Adipose tissue (tissue), 3 donors: ENCODE measurements around the gene STAMBPL1. TPM values are rescaled to one million over a fixed set of nuclear protein-coding genes. Genes with fewer than 3 reads are reported as not detected.
"Not testable (repeated sequence)": the region's sequence is repeated elsewhere in the genome, so short reads cannot be mapped to it uniquely, and the experiment has no call there.

Source experiments
- H3K27ac ChIP-seq: one replicate; pipeline ENCODE4 v1.5.1; 2013; ENCODE audit warnings: low read depth, low read length
- WGBS, 3 donors: extraction: QIAGEN DNeasy Blood & Tissue Kit; methylation state at CpG; one replicate each; pipeline ENCODE4 v1.1.7; 2013; 5-methylcytosine and 5-hydroxymethylcytosine counted together
- polyA plus RNA-seq, 3 donors: library from polyadenylated mRNA; stranded (reverse); fragments of 200-250 nt; gene quantifications; one replicate each; pipeline ENCODE4 v1.2.3, GENCODE V29; 2013
- donor health status: healthy with polysubstance abuse.
- donor health status: Bipolar disorder and iron deficiency.
- donor health status: healthy.

Gene STAMBPL1
- polyA plus RNA-seq, 3 donors = 2.4 to 5.4 (median 2.6) TPM

DNA sequence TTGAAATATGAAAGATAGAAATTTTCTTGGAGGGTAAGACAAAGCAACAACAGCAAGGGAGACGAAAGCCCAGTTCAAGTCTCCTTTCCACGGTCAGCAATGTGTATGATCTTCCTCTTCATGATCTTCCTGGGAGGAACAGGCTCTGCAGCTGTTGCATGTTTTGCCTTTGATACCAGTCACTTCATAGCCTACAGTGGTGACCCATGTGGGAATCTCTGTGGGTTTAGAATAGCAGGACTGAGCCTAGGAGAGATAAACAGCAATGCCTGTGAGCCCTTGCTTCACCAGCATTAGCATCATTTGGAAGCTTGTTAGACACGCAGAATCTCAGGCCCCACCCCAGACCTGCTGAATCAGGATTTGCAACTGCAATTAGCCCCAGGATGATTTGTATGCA, 31.8 kb downstream of the STAMBPL1 start:
- no peak overlapping the region for H3K27ac ChIP-seq
- 95 to 97% (median 95%) methylated on average over 3 of the region's 3 CpGs for WGBS, 3 donors

DNA sequence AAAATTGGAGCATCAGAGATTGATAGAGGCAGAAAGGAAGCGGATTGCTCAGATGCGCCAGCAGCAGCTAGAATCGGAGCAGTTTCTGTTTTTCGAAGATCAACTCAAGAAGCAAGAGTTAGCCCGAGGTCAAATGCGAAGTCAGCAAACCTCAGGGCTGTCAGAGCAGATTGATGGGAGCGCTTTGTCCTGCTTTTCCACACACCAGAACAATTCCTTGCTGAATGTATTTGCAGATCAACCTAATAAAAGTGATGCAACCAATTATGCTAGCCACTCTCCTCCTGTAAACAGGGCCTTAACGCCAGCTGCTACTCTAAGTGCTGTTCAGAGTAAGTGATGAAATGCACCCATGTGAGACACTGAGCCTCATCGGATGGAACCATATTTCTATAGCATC, 33.1 kb downstream of the STAMBPL1 start:
- no peak overlapping the region for H3K27ac ChIP-seq
- WGBS, 3 donors = 68 to 78% (median 74%) methylated on average over 9 of the region's 9 CpGs

DNA sequence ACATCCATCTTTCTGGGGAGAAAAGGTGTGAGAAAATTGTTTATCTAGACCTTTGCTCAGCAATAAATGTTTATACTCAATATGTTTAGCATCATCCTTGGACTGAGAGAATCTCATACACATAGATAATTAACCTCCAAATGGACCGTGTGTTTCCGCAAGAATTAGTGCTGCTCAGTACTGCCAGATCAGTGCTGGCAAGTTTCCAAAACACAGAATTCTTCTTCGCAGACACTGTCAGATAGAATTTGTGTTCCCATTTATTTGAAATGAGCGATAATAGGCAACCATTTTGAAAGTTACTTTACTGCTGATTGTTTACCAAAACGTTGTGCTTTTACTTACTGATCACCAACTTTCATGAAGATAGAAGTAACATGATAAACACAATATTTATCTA, 33.7 kb downstream of the STAMBPL1 start:
- H3K27ac ChIP-seq = no peak overlapping the region
- 57 to 66% (median 57%) methylated on average over 5 of the region's 5 CpGs for WGBS, 3 donors

DNA sequence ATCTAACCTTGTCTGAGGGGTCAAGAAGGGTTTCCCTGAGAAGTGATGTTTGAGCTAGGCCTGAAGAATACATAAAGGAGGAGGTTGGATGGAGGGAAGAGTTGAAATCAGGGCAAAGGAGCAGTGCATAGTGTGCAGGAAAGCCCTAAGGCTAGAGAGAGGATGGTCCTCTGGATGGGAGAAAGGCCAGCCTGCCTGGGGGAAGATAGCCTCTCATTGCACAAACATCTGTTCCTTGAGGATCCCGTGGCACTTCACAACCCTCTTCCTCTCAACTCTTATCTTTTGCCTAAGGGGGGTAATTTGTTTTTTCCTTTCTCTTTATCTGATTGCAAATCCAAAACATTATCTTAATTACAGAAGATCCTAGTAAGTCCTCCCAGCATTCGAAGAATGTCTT, 35.7 kb downstream of the STAMBPL1 start:
- WGBS, 3 donors = 58 to 95% (median 72%) methylated on average over 2 of the region's 2 CpGs
- no peak overlapping the region for H3K27ac ChIP-seq

DNA sequence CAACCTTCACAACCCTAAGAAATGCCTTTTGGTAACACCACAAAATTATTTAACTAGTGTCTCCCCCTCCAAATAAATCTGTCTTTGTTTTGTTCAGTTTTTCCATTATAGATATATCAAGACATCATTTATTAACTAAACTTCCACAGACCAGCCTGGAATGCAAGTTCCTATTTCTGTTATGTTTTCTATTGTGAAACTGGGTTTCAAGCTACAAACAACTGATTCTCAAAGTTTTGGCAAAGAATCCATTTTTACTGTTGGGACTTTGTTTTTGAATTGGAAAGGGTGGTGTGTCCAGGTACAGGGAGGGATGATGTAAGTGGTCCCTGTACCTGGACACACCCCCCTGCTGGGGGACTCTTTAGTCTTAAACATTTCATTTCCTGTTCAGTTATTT, 36.2 kb downstream of the STAMBPL1 start:
- H3K27ac ChIP-seq = no peak overlapping the region

DNA sequence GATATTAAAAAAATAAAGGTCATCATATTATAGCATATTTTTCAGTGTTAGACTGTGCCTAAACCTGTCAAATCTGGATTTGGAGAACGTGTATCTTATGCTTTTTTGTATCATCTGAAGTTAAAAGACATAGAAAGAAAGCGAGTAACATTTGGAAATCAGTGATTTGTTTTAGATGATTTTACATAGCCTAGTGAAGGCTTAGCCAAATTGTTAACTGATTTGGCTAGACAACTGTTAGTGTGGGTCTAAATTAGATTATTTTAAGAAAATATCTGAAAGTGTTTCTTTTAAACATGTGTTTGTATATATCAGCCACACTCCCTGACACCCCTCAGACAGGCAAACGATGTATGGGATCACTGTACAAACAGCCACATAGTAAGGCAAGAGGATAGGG, 36.9 kb downstream of the STAMBPL1 start:
- no peak overlapping the region for H3K27ac ChIP-seq
- WGBS, 3 donors = 84 to 92% (median 91%) methylated on average over 3 of the region's 3 CpGs

DNA sequence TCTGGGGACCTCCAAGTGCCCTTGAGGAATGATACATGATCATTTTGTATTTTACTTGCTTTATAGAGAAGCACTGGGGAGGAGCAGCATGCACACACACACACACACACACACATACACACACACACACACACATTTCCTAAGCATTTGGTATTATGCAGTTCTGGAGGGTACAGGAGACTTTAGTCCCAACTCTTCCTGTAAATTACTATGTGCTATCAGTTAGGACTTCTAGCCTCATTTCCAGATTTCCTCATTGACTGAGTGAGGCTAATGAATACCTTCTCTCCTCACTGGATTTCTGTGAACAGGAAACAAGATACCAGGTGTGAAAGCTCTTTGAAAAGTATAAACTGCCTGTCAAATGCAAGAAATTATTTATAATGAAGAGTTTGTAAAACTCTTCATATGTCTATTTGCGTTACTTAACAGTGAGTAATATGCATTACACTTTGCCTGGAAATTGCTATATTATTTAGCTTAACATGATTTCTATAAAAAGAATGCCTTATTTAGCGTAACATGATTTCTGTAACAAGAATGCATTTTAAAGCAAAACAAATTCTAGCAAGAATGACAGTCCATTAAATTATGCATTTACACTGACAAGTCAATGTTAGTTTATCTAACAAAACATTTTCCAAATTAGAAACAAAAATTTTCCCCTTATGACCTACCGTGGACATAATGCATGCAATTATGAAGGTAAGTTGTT, 38.3 kb downstream of the STAMBPL1 start:
- H3K27ac ChIP-seq = no peak overlapping the region
- 96 to 99% (median 98%) methylated on average over 3 of the region's 3 CpGs for WGBS, 3 donors

DNA sequence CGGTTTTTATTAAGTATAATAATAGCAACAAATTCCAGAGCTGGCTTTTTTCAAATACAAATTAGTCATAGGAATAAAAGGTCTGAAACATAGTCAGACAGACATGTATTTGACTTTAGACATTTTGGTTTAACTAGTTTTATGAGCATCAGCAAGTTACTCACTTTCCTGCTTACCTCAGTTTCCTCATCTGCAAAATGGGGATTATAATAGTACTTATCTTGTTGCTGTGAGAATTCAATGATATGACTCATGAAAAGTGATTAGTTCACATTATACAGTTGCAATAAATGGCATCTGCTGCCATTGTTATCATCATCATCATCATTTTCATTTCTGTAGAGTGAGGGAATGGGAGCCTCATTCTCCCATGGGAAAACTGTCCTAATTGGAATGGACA, 39.0 kb downstream of the STAMBPL1 start:
- 82 to 88% (median 87%) methylated on average over 1 of the region's 1 CpG for whole genome bisulfite sequencing, 3 donors
- H3K27ac ChIP-seq = no peak overlapping the region

DNA sequence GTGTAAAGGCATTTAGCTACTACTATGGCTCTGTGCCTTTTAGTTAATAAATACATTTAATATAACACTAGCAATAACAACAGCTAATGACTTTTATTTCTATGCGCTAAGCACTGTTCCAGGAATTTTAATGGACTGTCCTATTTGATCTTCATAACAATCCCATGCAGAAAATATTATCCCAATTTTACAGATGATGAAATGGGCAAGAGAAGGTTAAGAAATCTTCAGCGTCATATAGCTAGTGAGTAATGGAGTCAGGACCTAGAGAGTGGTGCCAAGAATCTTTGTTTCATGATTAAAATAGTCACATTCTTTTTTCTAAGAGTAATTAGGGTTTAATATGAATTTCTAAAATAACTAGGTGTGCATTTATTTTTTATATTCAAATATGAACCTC, 40.2 kb downstream of the STAMBPL1 start:
- WGBS, 3 donors = 37 to 43% (median 39%) methylated on average over 2 of the region's 2 CpGs
- no peak overlapping the region for H3K27ac ChIP-seq

DNA sequence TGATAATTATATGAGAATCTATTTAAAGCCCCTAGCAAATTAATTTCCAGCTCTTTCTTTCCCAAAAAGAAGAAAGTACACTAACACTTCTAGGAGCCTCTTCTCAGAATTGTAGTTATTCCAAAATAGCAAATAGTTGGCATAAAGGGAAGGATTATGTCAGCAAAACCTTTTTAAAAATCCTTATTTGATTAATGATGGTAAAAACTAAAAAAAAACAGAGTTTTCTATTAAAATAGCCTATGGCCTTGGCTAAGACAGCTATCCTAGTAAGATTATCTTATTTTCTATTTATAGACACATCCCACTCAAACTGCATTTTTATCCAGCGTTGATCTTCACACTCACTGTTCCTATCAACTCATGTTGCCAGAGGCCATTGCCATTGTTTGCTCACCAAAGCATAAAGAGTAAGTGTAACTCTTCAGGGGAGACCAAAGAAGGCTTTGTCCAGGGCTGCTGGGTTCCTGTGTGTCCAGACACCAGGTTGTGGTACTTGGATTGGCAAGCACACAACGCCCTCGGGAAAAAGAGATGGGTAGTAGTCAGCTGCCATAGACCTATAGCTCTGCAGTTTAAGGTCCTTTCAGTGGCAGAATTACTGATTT, 41.0 kb downstream of the STAMBPL1 start:
- no peak overlapping the region for H3K27ac ChIP-seq
- 63 to 77% (median 70%) methylated on average over 3 of the region's 3 CpGs for WGBS, 3 donors

DNA sequence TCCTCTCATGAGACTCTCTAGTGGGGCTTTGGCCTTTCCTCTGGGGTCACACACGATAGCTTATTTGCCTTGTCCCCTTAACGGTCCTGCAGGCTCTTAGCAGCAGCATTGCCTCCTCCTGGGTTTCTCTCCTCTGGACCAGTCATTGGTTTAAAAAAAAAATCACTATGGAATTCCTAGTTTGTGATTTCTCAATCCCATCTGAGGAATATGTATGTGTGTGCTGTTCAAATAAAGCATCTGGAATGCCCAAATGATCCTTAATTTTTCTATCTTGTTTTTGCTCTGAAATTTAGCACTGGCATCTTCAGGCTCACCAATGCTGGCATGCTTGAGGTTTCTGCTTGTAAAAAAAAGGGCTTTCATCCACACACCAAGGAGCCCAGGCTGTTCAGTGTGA, 42.0 kb downstream of the STAMBPL1 start:
- H3K27ac ChIP-seq = no peak overlapping the region
- WGBS, 3 donors = 84 to 88% (median 85%) methylated on average over 2 of the region's 2 CpGs

DNA sequence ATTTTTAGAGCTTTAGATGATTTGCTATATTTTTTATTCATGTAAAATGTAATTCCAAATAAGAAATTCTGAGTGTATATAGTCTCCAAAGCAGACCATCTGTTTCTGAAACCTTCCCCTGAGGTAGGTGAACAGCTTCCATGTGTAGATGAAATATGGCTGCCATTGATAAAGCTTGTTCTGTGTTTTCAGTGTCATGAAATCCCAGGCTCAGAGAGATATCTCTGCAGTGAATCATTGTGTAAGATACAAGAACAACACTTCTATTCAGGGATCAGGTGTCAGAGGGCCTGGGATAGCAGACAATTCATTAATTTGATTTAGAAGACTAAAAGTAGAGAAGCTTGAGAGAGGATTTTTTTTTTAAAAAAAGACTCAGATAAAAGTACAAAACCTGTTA, 43.5 kb downstream of the STAMBPL1 start:
- no peak overlapping the region for H3K27ac ChIP-seq

DNA sequence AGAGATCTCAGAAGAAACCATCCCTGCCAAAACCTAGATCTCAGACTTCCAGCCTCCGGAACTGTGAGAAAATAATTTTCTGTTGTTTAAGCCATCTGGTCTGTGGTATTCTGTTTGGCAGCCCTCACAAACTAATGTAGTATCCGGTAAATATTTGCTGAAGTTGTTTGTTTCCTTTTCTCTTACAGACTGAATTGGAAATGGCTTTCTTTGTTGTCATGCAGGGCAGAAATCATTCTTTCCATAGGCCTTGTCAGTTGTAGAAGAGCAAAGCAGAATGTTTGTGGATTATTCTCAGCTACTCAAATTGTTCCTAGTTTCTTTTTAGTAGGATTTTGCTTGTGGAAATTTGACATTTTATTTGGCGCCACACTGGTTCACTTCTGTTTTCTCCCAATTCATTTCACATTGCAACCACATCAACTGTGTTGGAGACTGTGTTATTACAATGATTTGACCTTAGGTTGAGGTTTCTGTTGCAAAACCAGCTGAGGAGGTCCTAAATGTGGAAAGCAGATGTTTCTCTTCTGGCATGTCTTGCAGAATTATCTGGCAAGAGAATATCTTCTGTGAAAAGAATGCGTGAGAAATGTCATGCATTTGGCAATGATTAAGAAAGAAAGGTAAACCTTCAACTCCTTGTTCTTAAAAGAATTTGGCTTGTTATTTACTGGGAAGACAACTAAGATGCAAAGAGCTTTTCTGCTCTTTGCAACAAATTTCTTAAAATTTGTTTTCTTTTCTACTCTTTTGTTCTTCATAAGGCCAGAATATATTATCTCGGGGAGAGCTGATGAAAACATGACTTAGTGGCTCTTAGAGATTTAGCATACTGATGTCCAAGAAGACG, 46.7 kb downstream of the STAMBPL1 start:
- no peak overlapping the region for H3K27ac ChIP-seq
- 22 to 62% (median 24%) methylated on average over 6 of the region's 6 CpGs for WGBS, 3 donors

DNA sequence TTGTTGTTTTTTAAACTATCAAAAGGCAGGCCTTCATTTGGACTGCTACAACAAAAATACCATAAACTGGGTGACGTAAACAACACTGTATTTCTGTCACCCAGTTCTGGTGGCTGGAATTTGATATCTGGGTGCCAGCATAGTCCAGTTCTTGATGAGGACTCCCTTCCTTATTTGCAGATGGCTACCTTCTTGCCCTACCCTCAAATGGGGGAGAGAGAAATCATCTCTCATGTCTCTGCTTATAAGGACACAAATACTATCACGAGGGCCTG, 47.3 kb downstream of the STAMBPL1 start:
- no peak overlapping the region for H3K27ac ChIP-seq
- 54 to 91% (median 63%) methylated on average over 2 of the region's 2 CpGs for WGBS, 3 donors

DNA sequence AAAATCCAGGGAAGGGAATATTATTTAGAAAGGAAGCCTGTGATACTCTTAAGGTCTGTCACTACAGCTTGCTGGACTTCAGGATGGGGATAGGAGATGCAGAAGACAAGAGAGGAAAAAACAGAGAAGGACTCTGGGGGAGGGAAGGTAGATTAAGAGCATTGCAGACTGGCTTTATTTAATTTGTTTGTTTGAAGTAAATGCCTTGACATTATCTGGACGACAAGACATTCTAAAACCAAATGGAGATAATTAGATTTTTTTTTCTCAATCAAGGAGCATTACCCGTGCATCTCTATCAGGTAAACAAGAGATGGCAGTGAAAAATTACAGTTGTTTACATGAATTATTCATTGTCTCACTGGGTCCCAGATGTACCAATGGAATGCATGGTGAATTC, 48.2 kb downstream of the STAMBPL1 start:
- H3K27ac ChIP-seq = no peak overlapping the region
- WGBS, 3 donors = 63 to 78% (median 75%) methylated on average over 2 of the region's 2 CpGs

DNA sequence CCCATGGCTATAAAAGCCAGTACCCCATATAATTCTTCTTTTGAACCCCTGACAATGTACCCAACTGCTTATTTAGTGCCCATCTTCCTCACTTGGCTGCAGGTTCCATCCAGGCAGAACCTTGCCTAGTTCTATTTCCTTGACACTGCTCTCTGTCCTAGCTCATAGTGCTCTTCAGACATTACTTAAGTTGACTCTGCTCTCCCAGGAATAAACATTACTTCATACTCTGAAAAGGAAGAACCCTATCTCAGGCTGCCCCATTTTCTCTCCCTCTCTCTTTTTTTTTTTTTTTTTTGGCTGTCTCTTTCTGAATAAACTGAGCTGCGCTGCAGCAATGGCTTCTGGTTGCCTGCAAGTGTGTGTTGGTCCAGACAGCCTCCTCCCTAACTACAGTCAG, 51.5 kb downstream of the STAMBPL1 start:
- H3K27ac ChIP-seq = no peak overlapping the region
- 70 to 93% (median 88%) methylated on average over 1 of the region's 1 CpG for WGBS, 3 donors

DNA sequence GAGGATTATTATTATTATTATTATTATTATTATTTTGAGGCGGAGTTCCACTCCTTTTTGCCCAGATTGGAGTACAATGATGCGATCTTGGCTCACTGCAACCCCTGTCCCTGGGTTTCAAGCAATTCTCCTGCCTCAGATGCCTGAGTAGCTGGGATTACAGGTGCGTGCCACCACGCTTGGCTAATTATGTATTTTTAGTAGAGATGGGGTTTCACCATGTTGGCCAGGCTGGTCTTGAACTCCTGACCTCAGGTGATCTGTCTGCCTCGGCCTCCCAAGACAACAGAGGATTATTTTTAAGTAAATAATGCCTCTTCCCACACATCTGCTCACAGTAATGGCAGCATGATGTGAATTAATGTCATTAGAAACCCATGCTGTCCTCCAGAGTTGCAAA, 52.0 kb downstream of the STAMBPL1 start:
- H3K27ac ChIP-seq = not testable (repeated sequence)
- WGBS, 3 donors = 82 to 92% (median 88%) methylated on average over 5 of the region's 5 CpGs

DNA sequence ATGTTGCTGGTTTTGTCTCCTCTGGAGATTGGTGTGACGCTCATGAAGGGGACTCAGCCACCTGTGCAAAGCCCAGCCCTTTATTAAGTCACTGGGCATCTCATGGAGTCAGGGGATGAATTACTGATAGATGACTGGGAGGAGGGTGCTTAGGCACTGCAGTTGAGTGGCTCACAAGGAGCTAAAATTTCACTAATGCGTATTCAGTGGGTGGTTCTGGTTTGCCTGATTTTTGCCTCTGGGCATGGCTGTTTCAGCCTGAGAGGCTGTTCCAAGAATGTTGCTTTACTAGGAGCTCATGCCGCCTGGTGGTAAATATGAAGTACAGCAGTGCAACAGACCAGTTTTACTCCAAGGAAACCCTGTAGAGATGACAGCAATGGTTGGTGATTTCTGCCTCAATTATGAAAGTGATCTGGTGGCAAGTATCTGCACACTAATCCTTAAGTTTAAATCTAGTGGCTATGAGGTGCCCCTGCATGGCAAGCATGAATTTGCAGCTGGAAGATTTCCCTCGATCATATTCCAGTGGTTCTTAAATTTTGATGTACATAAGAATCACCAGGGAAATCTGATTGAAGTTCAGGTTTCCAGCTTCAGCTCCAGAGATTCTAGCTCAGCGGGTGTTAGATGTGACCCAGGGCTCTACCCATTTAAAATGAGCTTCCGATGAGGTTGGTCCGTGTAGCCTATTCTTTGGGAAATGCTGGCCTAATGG, 52.7 kb downstream of the STAMBPL1 start:
- H3K27ac ChIP-seq = no peak overlapping the region
- 48 to 56% (median 51%) methylated on average over 7 of the region's 7 CpGs for WGBS, 3 donors

DNA sequence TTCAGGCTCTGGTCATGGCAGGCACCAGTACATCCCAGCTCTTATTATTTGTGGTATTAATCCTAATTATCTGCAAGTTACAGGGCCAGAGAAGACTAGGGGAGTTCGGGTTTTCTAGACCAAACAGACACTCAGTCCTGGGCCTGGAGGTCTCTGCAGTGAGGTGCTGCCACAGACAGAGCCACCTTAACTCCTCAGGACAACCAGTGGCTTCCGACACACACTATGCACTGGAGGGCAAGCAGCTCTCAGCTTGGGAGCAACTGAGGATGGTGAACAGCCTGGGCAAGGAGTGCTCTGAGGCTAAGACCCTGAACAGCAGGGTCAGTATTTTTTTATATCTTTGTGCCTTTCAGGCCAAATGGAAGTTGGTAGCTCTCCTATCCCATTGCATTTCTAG, 53.5 kb downstream of the STAMBPL1 start:
- no peak overlapping the region for H3K27ac ChIP-seq
- whole genome bisulfite sequencing, 3 donors = 81 to 87% (median 82%) methylated on average over 2 of the region's 2 CpGs
